ENCODE data around the gene NXPE4.

NXPE4 gene

DNA sequence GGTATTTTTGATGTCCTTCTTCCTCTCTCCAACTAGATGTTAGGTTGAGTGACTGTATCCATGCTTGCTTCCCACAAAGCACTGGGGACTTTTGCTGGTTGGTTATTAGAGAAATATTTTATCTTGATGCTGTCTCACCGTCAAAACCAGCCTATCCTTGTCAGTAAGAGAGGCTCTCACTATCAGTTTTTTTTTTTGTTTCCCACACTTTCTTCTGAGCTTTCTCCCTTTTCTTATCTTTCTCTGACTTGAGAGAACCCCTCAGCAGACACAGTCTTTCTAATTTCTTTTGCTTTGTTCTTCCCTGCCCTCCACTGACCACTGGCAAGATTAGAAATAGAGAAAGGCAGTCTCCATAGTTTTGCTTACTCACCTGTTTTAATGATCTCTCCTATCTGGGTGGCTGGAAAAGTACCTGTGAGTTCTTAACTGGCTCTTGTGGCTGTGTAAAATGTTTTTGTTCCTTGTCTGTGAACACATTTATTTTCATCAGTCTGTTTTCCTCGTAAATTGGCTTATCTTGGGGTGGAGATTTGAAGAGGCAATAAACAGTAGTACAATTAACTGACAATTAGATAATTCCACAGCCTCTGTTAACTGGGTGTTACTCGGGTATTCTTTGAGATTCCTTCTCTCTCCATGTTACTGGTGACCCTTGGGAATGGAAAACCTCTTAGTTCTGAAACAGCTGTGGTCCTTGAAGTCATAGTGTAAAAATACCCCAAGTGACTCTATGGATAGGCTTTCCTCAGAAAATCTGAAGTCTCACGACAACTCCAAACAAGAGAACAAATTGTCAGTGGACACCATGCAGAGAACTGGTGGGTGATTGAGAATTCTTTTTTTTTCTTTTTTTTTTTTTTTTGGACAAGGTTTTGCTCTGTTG is 35.9 kb downstream of the NXPE4 start, which contains the start of gene NXPE1:
TSS of gene NXPE1 (minus strand) at position 457 of the 886 bp plus-strand sequence. CDS start 8,680 bp downstream, outside the sequence.
- ATAC-seq, result no peak

DNA sequence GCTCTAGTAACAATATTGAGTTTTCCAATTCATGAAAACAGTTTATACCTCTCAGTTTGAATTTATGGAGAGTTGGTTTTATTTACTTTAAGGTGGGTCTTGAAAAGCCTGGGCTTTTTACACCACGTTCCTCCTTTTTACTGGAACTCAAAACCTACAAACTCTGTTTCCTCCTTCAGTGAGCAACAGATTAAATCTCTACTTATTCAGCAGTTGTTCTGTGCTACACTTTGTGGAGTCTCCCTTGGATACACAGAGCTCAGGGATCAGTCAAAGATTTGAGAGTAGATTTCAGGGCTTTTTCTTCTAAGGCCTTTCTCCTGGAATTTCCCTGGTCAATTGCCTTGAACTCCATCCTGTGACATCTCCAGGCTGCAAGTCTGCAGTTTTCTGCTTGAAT is 39.5 kb downstream of the NXPE4 start:
- no peak for ATAC-seq

DNA sequence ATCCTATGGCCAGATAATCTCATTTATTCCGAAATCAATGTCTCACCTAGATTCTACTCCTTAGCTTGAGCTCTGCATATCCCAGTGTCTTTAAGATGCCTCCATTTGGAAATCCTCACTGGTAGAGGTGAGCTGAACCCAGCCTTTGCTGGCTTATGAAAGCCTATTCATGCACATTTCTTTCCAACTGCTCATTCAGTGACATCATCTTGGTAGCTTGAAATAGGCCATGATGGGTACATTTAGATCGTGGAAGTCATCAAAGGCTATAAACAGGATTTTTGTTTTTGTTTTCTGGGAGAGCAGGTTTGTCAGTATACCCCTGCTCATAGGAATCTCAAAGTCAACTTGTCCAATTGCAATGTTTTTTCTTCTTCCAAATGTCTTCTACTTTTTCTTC is 41.9 kb downstream of the NXPE4 start:
- ATAC-seq, result no peak

GRCh38 chr11:114551060-114551459 is 44.5 kb downstream of the NXPE4 start:
- ATAC-seq, result no peak

GRCh38 chr11:114525682-114526081 is 69.9 kb downstream of the NXPE4 start:
- ATAC-seq, result no peak

DNA sequence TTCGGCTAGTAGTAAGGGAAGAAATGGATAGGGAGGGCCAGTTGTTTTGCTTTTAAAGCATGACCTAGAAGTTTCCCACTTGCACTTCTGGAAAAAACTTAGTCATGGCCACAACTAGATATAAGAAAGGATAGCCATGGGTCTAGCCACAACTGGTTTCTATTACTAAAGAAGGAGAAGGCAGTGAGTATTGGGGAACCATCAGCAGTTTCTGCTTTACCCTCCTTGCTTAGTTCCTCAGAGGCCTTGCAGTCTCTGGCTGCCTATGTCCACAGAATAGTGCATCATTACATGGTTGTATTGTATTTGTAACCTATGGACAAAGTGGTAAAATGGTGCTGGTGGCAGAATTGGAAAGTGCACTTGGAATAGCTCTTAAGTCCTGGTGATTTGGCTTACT is 71.5 kb downstream of the NXPE4 start:
- no peak for ATAC-seq

DNA sequence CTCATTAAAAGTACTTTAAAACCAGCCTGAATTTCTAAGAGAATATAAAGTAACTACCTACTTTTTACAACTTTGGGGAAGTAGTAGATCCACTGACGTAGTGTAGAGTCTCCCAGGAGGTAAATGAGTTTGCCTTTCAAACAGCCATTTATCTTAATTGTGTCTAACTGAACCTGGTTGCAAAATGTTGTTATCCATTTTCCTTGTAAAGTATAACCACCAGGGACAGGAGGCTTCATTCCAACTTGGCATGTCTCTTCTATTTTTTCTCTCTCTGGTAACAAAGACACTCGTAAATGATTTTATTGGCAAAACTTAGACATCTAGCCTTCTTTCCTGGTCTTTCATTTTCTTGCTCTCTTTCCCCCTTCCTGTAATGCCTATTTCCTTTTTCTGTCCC is 72.8 kb downstream of the NXPE4 start:
- ATAC-seq, result no peak
